H7 (cell line): ENCODE data around the gene KCNE5. TPM values are rescaled to one million over a fixed set of nuclear protein-coding genes. Genes with fewer than 3 reads are reported as not detected.

ENCODE experiments used
- total RNA-seq: library from RNA; depleted of rRNA; stranded (reverse); fragments of >200 nt; shearing (Covaris generic); gene quantifications from 2 replicates; pipeline ENCODE4 v1.2.3, GENCODE V29; 2014; rRNA removed

KCNE5 gene
- total RNA-seq, 1 experiment from 2014 or later = 4.0 TPM

Other genes starting within 250 kb of the KCNE5 start
- 0.03 and 0.22 TPM in 2 replicates for gene GUCY2F, start 143.1 kb downstream of the KCNE5 start, total RNA-seq
- 28.6 and 30.8 TPM in 2 replicates for gene NXT2, start 88.3 kb downstream of the KCNE5 start, total RNA-seq
- 76.2 and 117 TPM in 2 replicates for gene ACSL4, start 108.1 kb upstream of the KCNE5 start, total RNA-seq